ENCODE results near the gene E2F7.

- TF ChIP-seq EZH2 (IDR thresholded peaks at IDR 0.05) (no peak), CTCF (IDR thresholded peaks at IDR 0.05) (no peak), EZH2phosphoT487 (IDR thresholded peaks at IDR 0.05) (no peak)
Observed at GRCh38 chr12:77001276-77001675, 64.1 kb downstream of the E2F7 start.

All from neural progenitor cell (in vitro differentiated cells).